H1 (cell line): ENCODE measurements around the gene SLC46A3.

ENCODE experiments used
- ASH2L ChIP-seq: fragments of 200-600, 300-600 bp; sonication (generic); IDR thresholded peaks from one replicate; pipeline ENCODE4 v1.7.1; 2017; ENCODE audit warnings: low read length
- CBX5 ChIP-seq: fragments of 300-800, 300-1000 bp; sonication (generic); IDR thresholded peaks from 2 replicates; pipeline ENCODE4 v1.7.1; 2016; ENCODE audit warnings: antibody characterized with exemption, low read length, low read depth
- CEBPB ChIP-seq: IDR thresholded peaks from 2 replicates; pipeline ENCODE4 v1.6.1; 2012; ENCODE audit warnings: low read depth, low read length
- CTCF ChIP-seq, 3 experiments: IDR thresholded peaks; 1 replicate in 2 of 3; 2 replicates in 1 of 3; pipeline versions ENCODE4 v1.5.1 to v1.6.1; 2011; ENCODE audit warnings: low read length in 3 of 3, mild to moderate bottlenecking in 3 of 3, inconsistent platforms in 2 of 3, low read depth in 1 of 3, moderate library complexity in 1 of 3; ENCODE audit not compliant: insufficient read depth in 1 of 3; ENCODE audit errors: control extremely low read depth in 1 of 3
- EGR1 ChIP-seq: IDR thresholded peaks from 2 replicates; pipeline ENCODE4 v1.6.1; 2011; ENCODE audit warnings: low read depth, low read length, borderline replicate concordance
- EZH2 ChIP-seq: fragments of 200-600 bp; sonication (generic); IDR thresholded peaks from 2 replicates; pipeline ENCODE4 v1.7.1; 2012; ENCODE audit warnings: low read depth, mild to moderate bottlenecking, moderate library complexity, low read length, inconsistent platforms; ENCODE audit not compliant: severe bottlenecking
- GTF2F1 ChIP-seq: IDR thresholded peaks from 2 replicates; pipeline ENCODE4 v1.6.1; 2012; ENCODE audit warnings: low read depth, low read length, improper control_type of control experiment, borderline replicate concordance
- KDM1A ChIP-seq: fragments of 200-600, 300-600 bp; sonication (generic); IDR thresholded peaks from 2 replicates; pipeline ENCODE4 v1.7.1; 2016; ENCODE audit warnings: mild to moderate bottlenecking, low read length, borderline replicate concordance
- MAX ChIP-seq: IDR thresholded peaks from 2 replicates; pipeline ENCODE4 v1.6.1; 2012; ENCODE audit warnings: inconsistent platforms
- RFX5 ChIP-seq: IDR thresholded peaks from 2 replicates; pipeline ENCODE4 v1.6.1; 2011; ENCODE audit warnings: low read depth, low read length, improper control_type of control experiment, borderline replicate concordance
- SIX5 ChIP-seq: IDR thresholded peaks from 2 replicates; pipeline ENCODE4 v1.6.1; 2011; ENCODE audit warnings: mild to moderate bottlenecking, low read depth, low read length
- TCF12 ChIP-seq: IDR thresholded peaks from 2 replicates; pipeline ENCODE4 v1.6.1; 2011; ENCODE audit warnings: low read depth, mild to moderate bottlenecking, low read length

- no peak for TF ChIP-seq CTCF (IDR thresholded peaks at IDR 0.05; ENCODE audit: control extremely low read depth in 1 of 3, insufficient read depth in 1 of 3, low read depth in 1 of 3, low read length in 3 of 3)
- no peak for TF ChIP-seq EZH2
- TF ChIP-seq MAX, result no peak
- TF ChIP-seq CEBPB, result no peak
- no peak for TF ChIP-seq ASH2L
- no peak for TF ChIP-seq SIX5
- no peak for TF ChIP-seq RFX5
- no peak for TF ChIP-seq TCF12
- TF ChIP-seq KDM1A, result no peak
- TF ChIP-seq CBX5, result no peak
- no peak for TF ChIP-seq EGR1
- TF ChIP-seq GTF2F1, result no peak
Observed at GRCh38 chr13:28710161-28710560, 8.6 kb downstream of the SLC46A3 start.
